HG03571 (cell line): ENCODE results near the gene RPL36.
"Not testable (repeated sequence)": the region's sequence is repeated elsewhere in the genome, so short reads cannot be mapped to it uniquely, and the experiment has no call there.

Source experiments
- ATAC-seq: cut with Tn5 transposase; IDR thresholded peaks from one replicate; pipeline ENCODE4 v1.9.1; 2021; ENCODE audit not compliant: unreplicated experiment

RPL36 gene

DNA sequence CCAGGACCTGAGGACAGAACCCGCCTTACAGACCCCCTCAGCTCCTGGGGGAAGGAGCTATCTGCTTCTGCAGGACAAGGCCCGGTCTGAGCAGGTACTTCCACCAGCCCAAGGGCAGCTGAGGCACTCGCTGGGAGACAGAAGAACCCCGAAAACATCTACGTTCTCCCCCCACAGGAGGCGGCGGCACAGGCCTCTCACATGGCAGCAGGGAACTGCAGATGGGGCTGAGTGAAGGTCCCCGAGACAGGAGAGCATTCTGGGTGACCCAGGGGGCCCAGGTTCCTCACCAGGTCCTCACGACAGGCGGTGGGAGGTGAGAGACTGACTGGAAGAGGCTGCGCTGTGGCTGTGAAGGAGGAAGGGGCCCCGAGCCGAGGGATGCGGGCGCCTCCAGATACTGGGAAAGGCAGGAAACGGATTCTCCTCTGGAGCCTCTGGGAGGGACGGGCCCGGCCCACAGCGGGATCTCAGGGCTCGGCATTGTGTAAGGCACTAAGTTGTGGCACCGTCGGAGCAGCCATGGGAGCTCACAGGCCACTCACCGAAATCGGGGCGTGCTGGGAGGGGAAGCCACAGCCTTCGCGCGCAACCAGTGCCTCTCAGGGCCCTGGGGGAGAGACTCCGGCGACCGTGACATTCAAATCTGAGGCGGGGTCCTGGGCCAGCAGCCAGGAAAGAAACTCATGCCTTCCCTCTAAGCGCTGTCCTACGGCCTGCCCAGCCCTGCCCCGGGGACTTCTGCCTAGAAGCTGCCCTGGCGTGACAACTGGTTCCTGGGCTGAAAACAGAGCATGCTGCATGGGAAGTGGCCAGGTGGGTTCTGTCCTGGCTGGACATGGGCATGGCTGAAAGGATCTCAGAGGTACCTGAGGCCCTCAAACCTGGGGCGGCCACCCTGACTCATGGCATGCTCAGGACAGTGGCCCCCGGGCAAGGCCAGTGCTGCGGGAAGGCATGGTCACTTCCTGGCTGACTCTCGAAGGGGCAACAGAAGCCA, 14.0 kb downstream of the RPL36 start:
- ATAC-seq, result no peak

DNA sequence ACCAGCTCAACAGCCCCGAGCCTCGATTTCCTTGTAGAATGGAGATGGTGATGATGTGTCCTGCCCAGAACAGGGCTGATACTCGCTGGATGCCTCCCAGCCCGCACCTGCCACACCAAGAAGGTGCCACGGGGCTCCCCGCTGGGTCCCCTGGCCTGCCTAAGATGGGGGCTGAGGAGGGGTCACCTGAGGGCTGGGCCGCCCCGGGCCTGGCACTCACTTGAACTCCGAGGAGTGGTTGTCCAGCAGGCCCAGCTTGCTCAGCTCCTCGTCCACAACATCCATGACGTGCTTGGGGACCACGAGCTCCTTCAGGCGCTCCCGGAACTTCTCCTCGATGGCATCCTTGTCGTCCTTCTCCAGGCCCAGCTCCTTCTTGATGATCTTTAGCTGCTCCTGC, 15.5 kb downstream of the RPL36 start:
- ATAC-seq, result no peak

DNA sequence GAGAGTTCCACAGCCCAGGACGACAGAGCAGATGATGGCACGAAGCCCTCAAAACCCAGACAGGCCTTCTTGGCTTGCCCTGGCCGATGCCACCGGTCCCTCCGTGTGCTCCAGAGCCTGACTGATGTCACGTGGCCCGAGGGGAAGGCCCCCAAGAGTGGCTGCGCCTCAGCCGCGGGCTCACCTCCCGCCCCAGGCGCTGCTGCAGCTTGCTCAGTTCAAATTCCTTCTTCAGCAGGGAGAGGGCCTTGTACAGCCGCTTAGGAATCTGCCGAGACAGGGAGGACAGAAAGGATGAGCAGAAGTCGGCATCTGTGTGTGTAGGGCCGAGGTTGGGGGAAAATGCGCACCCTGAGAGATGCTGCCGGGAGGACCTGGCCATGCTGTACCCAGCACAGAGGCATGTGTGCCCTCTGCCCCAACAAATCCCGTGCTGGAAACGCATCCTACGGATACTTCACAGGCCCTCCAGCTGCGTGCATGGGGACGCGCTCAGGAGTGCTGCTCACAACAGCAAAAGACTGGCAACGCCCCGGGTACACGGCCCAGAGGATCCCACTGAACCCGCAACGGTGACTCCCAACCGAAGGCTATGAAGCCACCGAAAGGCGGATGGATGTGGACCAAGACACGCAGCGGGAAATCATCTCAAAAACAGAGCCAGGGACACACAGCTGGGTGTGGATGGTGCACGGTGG, 16.9 kb downstream of the RPL36 start:
- no peak for ATAC-seq

DNA sequence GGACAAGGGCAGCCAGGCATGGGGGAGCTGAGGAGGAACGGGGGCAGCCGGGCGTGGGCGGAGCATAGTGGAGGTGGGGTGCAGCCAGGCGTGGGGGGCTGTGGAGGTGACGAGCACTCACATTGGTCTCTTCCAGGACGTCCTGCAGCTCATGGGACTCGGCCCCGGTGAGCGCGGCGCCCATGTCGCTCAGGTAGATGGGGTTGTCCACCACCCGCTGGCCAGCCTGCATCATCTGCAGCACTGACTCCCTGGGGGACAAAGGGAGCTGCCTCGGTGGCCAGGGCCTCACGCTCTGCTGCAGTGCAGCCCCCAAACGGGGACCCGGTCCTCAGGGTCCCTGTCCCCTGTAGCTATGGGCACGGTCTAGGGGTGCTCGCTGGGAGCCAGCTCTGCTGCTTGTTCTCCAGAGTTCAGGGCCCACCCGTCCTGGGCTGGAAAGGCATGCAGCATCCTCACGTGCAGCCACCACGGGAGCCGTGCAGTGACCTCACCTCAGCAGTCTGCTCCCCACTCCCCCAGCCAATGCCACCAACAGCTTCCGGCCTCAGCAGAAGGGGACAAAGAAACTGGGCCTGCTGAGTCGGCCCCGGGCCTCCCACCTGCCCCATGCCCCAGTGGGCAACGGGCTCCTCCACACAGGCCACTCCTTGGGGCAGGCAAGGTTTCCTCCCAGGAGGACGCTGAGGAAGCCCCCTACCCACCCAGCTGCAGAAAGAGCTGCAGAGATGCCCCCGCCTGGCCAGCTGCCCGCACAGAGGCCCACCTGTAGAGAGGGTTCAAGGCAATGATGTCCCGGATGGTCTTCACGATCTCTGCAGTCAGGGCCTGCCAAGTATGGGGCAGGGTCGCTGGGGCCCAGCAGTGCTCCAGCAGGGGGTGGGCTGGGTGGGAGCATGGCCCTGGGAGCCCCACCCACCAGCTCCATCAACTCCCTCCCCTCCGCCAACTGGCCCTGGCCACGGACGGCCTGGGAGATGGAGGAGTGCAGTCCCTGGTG, 17.8 kb downstream of the RPL36 start:
- no peak for ATAC-seq

DNA sequence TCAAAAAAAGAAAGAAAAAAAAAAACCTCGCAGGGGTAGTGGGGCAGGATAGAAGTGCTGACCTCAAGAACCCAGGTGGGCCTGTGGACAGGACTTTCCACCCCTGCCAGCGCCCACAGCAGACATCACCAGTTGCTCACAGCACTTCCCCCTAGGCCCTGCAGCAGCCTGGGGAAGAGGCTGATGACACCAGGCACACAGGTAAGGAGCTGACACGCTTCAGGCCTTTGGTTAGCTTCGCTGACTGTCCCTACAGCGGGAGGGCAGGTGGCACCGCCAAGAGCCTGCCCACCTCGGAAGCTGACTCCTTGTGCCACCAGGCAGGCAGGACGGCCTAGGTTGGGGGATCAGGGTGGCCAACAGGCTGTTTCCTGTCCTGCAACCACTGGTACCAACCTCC, 20.9 kb downstream of the RPL36 start:
- no peak for ATAC-seq

DNA sequence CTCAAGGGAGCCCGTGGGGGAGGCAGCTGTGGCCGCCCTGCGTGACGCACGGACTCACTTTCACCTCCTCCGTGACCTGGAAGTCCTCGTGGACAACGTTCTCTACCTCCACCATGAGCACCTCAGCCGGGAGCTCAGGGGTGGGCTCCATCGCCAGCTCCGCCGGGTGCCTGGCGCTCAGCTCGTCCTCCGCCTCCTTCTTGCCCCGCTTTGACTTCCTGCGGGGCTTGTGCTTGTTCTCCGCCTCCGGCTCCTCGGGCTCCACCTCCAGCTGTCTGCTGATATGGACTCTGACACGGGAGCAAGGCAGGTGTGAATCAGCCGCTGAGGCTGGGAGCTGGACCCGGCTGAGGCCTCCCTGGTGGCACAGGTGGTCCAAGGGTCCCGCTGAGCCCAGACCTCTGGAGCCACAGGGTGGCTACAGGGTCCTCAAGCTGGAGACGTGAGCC, 21.6 kb downstream of the RPL36 start:
- ATAC-seq, result no peak

DNA sequence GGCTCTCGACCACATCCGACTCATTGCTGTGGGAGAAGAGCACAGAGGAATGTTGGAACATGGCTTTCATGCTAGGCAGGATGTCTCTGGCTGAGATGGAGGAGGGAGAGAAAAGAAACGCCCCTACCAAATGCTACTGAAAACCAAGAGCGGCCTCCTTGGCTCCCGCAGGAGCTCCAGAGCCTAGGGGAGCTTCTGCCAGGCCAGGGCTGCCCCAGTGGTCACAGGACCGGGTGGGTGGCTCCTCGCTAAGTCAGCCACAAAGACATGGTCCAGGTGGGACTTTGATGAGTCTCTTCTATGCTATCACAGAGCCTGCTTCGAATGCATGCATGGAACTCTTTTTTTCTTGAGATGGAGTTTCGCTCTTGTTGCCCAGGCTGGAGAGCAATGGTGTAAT, 23.1 kb downstream of the RPL36 start:
- no peak for ATAC-seq

DNA sequence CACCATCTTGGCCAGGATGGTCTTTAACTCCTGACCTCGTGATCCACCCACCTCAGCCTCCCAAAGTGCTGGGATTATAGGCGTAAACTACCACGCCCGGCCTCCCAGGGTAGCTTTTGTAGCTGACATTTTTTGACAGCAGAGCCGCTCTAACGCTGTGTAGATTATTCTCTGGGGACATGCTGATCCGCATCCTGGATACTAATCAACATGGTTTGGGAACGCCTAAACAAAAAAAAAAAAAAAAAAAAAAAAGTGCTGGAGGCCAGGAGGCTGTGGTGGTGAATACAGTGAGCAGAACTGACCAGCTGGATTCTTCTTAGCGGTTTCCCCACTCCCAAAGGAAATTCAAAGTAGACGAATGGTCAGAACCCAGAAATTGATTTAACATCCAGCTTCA, 24.7 kb downstream of the RPL36 start:
- no peak for ATAC-seq

DNA sequence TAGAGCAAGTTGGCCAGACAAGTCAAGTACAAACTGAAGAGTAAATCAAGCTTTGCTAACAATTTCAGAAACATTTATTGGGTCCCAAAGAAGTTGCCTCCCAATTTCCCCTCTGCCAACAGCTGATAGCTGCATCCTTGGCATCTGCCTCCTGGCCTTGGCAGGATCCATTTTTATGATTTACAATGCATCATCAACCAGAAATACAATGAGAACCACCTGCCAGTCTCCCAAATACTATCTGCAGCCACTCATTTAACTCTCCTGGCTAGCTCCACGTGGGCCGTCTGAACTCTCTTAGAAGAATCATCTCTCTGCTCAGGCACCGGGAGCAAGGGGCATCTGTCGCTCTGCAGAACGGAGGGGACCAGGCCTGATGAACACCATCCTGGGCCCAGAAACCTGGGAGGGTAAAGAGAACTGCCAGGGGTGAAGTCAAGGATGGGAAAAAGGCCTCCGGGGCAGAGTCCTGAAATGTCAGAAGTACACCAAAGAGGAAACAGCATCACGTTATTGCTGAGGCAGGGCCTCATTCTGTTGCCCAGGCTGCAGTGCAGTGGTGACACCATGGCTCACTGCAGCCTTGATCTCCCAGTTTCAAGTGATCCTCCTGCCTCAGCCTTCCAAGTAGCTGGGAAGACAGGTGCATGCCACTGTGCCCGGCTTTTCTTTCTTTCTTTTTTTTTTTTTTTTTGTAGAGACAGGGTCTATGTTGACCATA, 27.3 kb downstream of the RPL36 start:
- no peak for ATAC-seq

DNA sequence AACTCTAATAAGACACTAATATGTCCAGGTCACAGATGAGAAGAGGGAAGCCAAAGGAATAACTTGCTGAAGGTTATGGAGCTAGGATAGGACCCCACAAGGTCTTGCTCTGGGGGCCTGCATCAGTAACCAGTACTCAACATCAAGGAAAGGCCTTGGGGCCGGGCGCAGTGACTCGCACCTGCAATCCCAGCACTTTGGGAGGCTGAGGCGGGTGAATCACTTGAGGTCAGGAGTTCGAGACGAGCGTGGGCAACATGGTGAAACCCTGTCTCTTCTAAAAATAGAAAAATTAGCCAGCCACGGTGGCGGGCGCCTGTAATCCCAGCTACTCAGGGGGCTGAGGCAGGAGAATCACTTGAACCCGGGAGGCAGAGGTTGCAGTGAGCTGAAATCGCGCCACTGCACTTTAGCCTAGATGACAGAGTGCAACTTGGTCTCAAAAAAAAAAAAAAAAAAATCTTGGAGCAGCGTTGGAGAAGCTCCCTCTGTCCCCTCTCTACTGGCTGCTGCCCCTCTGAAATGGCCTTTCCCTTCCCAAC, 28.0 kb downstream of the RPL36 start:
- no peak for ATAC-seq

DNA sequence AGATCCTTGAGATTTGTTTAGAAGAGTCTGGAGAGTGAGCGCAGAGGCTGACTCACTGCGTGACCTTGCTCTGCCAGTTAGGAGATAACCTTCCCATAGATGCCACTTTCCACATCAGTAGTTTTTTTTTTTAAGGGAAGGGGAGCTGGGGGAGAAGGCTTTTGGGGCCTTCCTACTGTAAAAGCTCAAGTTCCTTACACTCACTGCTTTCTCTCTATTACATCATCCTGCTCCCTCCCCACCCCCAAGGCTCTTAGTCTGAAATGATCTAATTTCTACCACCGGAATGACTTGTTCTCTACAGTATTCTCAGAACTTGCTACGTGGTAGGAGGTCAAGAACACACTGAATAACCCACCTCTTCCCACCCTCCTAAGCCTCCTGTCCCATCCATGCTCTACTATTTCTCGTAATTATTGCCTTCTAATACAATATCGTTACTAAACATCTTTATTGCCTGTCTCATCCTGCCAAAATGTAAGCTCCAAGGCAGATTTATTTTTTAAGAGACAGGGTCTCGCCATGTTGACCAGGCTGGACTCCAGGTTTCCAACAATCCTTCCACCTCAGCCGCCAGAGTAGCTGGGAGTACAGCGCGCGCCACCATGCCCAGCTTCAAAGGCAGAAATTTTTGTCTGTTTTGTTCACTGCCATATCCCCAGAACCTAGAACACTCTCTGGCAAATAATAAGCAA, 28.6 kb downstream of the RPL36 start:
- ATAC-seq, result no peak

DNA sequence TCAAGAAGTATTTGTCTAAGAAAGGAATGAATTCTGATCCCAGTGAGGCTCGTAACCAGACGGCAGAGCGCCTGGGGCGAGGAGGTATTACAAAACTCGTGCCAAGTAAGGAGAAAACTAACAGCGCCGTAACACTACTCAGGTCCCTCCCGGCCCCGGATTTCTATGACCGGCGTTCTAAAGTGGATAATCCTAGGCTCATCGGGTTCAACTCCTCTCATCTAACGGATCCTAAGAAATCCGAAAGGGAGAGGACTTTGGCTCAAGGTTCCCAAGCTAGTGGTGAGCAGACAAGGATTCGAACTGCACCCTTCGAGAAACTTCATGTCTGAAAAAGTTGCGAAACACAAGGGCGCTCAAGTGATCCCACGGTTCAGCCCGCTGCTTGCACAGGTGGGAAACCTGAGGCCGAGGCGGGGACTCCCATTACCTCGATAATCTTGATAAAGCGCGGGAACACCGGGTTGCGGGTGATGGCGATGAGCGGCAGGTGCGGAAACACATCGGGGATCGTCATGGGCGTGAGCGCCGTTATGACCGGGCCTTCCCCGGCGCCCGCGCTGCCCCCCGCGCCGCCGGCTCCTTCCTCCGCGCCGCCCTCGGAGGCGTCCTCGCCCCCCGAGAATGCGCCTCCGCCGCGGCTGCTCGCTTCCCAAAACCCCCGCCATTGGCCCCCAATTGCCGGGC, 29.3 kb downstream of the RPL36 start:
- no peak for ATAC-seq

DNA sequence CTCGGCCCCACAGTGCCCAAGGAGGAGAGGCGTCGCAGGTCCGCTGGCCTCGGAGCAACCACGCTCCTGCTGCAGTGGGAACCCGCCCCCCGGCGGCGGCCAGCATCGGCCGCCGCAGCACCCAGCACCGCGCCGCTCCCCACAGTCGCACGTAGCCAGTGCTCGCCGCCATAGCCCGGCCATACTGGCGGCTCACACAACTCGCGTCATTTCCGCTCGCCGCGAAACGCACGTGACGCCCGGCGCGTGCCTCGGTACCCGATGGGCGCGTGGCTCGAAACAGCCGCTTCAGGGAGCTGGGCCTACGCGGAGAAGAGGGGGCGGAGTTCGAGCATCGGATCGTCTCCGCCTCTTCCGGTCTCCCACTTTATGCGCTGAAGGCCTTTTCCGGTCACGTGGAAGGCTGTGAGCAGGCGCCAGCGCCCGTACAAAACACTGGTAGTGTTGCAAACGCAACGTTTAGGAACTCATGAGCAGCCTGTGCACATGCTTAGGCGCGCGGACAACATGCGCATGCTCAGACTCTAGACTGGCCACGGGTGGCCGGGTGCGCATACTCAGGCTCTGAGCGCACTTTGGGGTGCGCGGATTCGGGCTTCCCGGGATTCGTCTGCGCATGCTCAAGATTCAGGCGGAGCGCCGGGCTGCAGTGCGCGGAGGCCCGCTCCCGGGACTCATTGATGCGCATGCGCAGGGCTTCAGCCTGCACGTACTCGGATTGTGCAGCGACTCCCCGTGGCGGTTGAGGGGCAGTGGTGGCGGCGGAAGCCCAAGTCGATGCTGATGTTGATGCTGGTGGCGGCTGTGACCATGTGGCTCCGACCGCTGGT, 30.1 kb downstream of the RPL36 start, which contains the start of the genes CATSPERD and LONP1:
TSS of gene CATSPERD (plus strand) at position 677 of the 830 bp plus-strand sequence. CDS start at position 778, 101 bp downstream.
TSS of gene LONP1 (minus strand) at position 186 of the 830 bp plus-strand sequence. CDS start at position 172, 14 bp downstream.
- peak; percentile 83 for ATAC-seq

DNA sequence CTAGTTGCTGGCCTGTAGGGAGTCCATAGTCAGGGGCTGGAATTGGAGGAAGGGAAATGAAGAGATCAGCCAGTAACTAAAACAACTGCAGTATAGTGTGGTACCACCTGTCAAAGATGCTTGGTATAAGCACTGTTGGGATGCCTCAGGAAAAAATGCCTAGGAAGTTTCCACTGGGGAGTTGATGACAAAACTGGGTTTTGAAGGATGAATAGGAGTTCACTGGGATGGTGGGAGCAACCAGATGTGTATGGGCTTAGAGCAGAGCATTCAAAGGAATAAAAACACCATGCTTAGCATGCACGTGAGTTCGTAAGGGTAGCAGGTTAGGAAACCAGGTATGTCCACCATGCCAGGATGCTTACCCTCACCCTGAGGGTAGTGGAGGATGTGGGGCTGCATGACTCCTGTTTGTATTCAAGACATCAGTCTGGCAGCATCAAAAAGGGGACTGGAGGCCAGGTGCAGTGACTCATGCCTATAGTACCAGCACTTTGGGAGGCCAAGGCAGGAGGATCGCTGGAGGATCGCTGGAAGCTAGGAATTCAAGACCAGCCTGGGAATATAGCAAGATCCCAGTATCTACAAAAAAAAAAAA, 37.5 kb downstream of the RPL36 start:
- no peak for ATAC-seq

DNA sequence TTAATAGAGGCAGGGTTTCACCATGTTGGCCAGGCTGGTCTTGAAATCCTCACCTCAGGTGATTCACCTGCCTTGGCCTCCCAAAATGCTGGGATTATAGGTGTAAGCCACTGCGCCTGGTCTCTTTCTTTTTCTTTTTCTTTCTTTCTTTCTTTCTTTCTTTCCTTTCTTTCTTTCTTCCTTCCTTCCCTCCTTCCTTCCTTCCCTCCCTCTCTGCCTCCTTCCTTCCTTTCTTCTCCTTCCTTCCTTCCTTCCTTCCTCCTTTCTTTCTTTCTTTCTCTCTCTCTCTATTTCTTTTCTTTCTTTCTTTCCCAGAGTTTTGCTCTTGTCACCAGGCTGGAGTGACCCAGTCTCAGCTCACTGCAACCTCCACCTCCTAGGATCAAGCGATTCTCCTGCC, 43.1 kb downstream of the RPL36 start:
- ATAC-seq, result not testable (repeated sequence)

DNA sequence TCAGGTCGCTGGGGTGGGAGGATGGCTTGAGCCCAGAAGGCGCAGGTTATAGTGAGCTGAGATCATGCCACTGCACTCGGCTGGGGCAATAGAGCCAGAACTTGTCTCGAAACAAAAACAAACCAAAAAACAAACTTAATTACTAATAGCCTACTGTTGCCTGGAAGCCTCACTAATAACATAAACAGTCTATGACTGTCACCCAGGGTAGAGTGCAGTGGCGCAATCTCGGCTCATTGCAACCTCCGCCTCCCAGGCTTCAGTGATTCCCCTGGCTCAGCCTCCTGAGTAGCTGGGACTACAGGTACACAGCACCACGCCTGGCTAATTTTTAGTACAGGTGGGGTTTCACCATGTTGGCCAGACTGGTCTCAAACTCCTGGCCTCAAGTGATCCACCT, 48.3 kb downstream of the RPL36 start:
- ATAC-seq, result no peak
